H1 (cell line): ENCODE data around the gene KAT2A. TPM values are rescaled to one million over a fixed set of nuclear protein-coding genes. Genes with fewer than 3 reads are reported as not detected.

Experiments used
- CTCF ChIA-PET: fragments of 300-600 bp; sonication (Branson Sonifier 250); formaldehyde crosslinking; loops from one replicate; lab custom pipeline; 2021; ENCODE audit not compliant: partially characterized antibody; lab: Charles Lee
- POLR2A ChIA-PET: fragments of 300-600 bp; sonication (Branson Sonifier 250); formaldehyde crosslinking; loops from one replicate; lab custom pipeline; 2021; ENCODE audit warnings: inconsistent platforms; ENCODE audit not compliant: partially characterized antibody; lab: Charles Lee
- DNase-seq, 2 experiments: peaks; one replicate each; pipeline versions ENCODE4 v3.0.0 to v3.0.0-alpha.2; 2010 to 2022; ENCODE audit warnings: low spot score in 2 of 2, low read depth in 1 of 2, mixed read lengths in 1 of 2
- FAIRE-seq: peaks from 2 replicates; lab custom pipeline; 2011; peaks lifted over from hg19 to GRCh38; lab: Jason Lieb, UNC
- H2AFZ ChIP-seq: 2 replicates; pipeline ENCODE4 v1.8.1; 2012; ENCODE audit warnings: low read length, inconsistent platforms
- H2AK5ac ChIP-seq: 2 replicates; pipeline ENCODE4 v1.6.1; 2013; ENCODE audit warnings: low read depth, low read length
- H2BK120ac ChIP-seq: replicated peaks from 2 replicates; pipeline ENCODE3; 2013; ENCODE audit warnings: low read depth, low read length, inconsistent platforms
- H2BK12ac ChIP-seq: 2 replicates; pipeline ENCODE4 v1.6.1; 2013; ENCODE audit warnings: low read depth, low read length
- H2BK15ac ChIP-seq: 2 replicates; pipeline ENCODE4 v1.6.1; 2013; ENCODE audit warnings: low read length
- H2BK20ac ChIP-seq: 2 replicates; pipeline ENCODE4 v1.6.1; 2013; ENCODE audit warnings: low read length
- H2BK5ac ChIP-seq: 2 replicates; pipeline ENCODE4 v1.6.1; 2013; ENCODE audit warnings: low read depth, low read length
- H3K14ac ChIP-seq: 2 replicates; pipeline ENCODE4 v1.6.1; 2013; ENCODE audit warnings: inconsistent platforms; ENCODE audit not compliant: insufficient read length
- H3K18ac ChIP-seq: 2 replicates; pipeline ENCODE4 v1.6.1; 2013; ENCODE audit warnings: low read length; ENCODE audit errors: extremely low read depth
- H3K23ac ChIP-seq: 2 replicates; pipeline ENCODE4 v1.6.1; 2013; ENCODE audit warnings: inconsistent platforms; ENCODE audit not compliant: insufficient read length
- H3K23me2 ChIP-seq: 2 replicates; pipeline ENCODE4 v1.6.1; 2013; ENCODE audit warnings: low read depth, low read length
- H3K27ac ChIP-seq: 2 replicates; pipeline ENCODE4 v1.6.1; 2011; ENCODE audit warnings: low read depth, low read length, inconsistent platforms
- H3K27me3 ChIP-seq, 4 experiments: replicated peaks in 1 of 4; 1 replicate in 1 of 4; 2 replicates in 3 of 4; pipeline versions ENCODE4 v1.6.1 to v1.8.1; 2011 to 2013; ENCODE audit warnings: low read length in 3 of 4, mild to moderate bottlenecking in 3 of 4, inconsistent platforms in 2 of 4, mixed read lengths in 2 of 4, moderate library complexity in 1 of 4; ENCODE audit not compliant: control insufficient read depth in 3 of 4, insufficient read depth in 3 of 4; ENCODE audit errors: extremely low read depth in 1 of 4
- H3K36me3 ChIP-seq, 4 experiments: 2 replicates each; pipeline versions ENCODE4 v1.6.1 to v1.8.1; 2011 to 2013; ENCODE audit warnings: mild to moderate bottlenecking in 4 of 4, low read length in 3 of 4, moderate library complexity in 2 of 4, control low read depth in 1 of 4, inconsistent platforms in 1 of 4; ENCODE audit not compliant: insufficient read depth in 4 of 4, control insufficient read depth in 2 of 4
- H3K4ac ChIP-seq: replicated peaks from 2 replicates; pipeline ENCODE3; 2013; ENCODE audit warnings: low read length, low read depth, mixed read lengths, inconsistent platforms; ENCODE audit not compliant: insufficient read length
- H3K4me1 ChIP-seq, 4 experiments: replicated peaks in 1 of 4; 1 replicate in 1 of 4; 2 replicates in 3 of 4; pipeline versions ENCODE4 v1.6.1 to v1.8.1; 2011 to 2013; ENCODE audit warnings: low read length in 3 of 4, inconsistent platforms in 2 of 4, mixed read lengths in 1 of 4; ENCODE audit not compliant: insufficient read depth in 4 of 4, control insufficient read depth in 3 of 4
- H3K4me2 ChIP-seq, 2 experiments: 2 replicates each; pipeline versions ENCODE4 v1.6.1 to v1.8.1; 2011 to 2013; ENCODE audit warnings: low read depth in 2 of 2, low read length in 2 of 2, control low read depth in 1 of 2, inconsistent platforms in 1 of 2, mild to moderate bottlenecking in 1 of 2; ENCODE audit not compliant: insufficient read depth in 1 of 2
- H3K4me3 ChIP-seq, 4 experiments: fragments of 200-600, 300-600 bp in 1 of 4; sonication (generic), shearing (Covaris generic), sonication (Bioruptor Twin) in 1 of 4; 2 replicates each; pipeline versions ENCODE4 v1.5.1 to v1.8.1; 2011 to 2016; ENCODE audit warnings: low read length in 4 of 4, low read depth in 3 of 4, control low read depth in 2 of 4, inconsistent platforms in 2 of 4, mild to moderate bottlenecking in 2 of 4, mixed read lengths in 1 of 4, moderate library complexity in 1 of 4; ENCODE audit not compliant: insufficient read depth in 2 of 4; ENCODE audit errors: extremely low read depth in 1 of 4
- H3K56ac ChIP-seq: replicated peaks from 2 replicates; pipeline ENCODE3; 2013; ENCODE audit warnings: low read depth, mild to moderate bottlenecking, mixed read lengths, low read length, inconsistent platforms; ENCODE audit not compliant: insufficient read length
- H3K79me1 ChIP-seq: 2 replicates; pipeline ENCODE4 v1.6.1; 2013; ENCODE audit warnings: low read depth, low read length, control low read depth
- H3K79me2 ChIP-seq, 2 experiments: 2 replicates each; pipeline versions ENCODE4 v1.6.1 to v1.8.1; 2012 to 2013; ENCODE audit warnings: low read length in 2 of 2, mild to moderate bottlenecking in 2 of 2, inconsistent platforms in 1 of 2; ENCODE audit not compliant: insufficient read depth in 2 of 2, control insufficient read depth in 1 of 2
- H3K9ac ChIP-seq, 4 experiments: replicated peaks in 1 of 4; 1 replicate in 1 of 4; 2 replicates in 3 of 4; pipeline versions ENCODE4 v1.6.1 to v1.8.1; 2011 to 2013; ENCODE audit warnings: low read depth in 3 of 4, low read length in 3 of 4, control low read depth in 2 of 4, mild to moderate bottlenecking in 2 of 4, moderate library complexity in 2 of 4, inconsistent platforms in 1 of 4; ENCODE audit errors: extremely low read depth in 1 of 4
- H3K9me3 ChIP-seq, 2 experiments: 2 replicates each; pipeline versions ENCODE4 v1.6.1 to v1.8.1; 2012 to 2013; ENCODE audit warnings: mild to moderate bottlenecking in 2 of 2, moderate library complexity in 2 of 2, control low read depth in 1 of 2, inconsistent platforms in 1 of 2, low read depth in 1 of 2, low read length in 1 of 2, mixed read lengths in 1 of 2; ENCODE audit not compliant: insufficient read depth in 2 of 2
- H4K20me1 ChIP-seq, 2 experiments: replicated peaks in 1 of 2; 2 replicates each; pipeline versions ENCODE3 to v1.8.1; 2011 to 2013; ENCODE audit warnings: inconsistent platforms in 2 of 2, low read length in 2 of 2, mild to moderate bottlenecking in 1 of 2; ENCODE audit not compliant: insufficient read depth in 2 of 2, control insufficient read depth in 1 of 2
- H4K5ac ChIP-seq: 2 replicates; pipeline ENCODE4 v1.6.1; 2013; ENCODE audit warnings: low read length, low read depth, mixed read lengths, inconsistent platforms; ENCODE audit not compliant: insufficient read length
- H4K8ac ChIP-seq: 2 replicates; pipeline ENCODE4 v1.8.0; 2013; ENCODE audit warnings: mild to moderate bottlenecking, moderate library complexity, low read length, inconsistent platforms; ENCODE audit not compliant: insufficient read depth; ENCODE audit errors: extremely low read depth
- H4K91ac ChIP-seq: replicated peaks from 2 replicates; pipeline ENCODE3; 2013; ENCODE audit warnings: low read length, mixed read lengths, inconsistent platforms; ENCODE audit not compliant: insufficient read length
- SIRT6 ChIP-seq: IDR thresholded peaks from one replicate; pipeline ENCODE4 v1.7.1; 2012; ENCODE audit warnings: low read length, inconsistent platforms
- WGBS, 2 experiments: shearing (Covaris generic) in 1 of 2; methylation state at CpG; one replicate each; pipeline versions ENCODE4 v1.1.6 to v1.1.7; 2013 to 2015; ENCODE audit warnings: low lambda C conversion rate in 2 of 2, mixed read lengths in 2 of 2, inconsistent platforms in 1 of 2, low coverage in 1 of 2, missing lambda C conversion rate in 1 of 2; ENCODE audit not compliant: insufficient replicate concordance in 2 of 2, insufficient coverage in 1 of 2, insufficient read length in 1 of 2; ENCODE audit errors: extremely low coverage in 1 of 2, missing lambda C conversion rate in 1 of 2; 5-methylcytosine and 5-hydroxymethylcytosine counted together
- polyA plus RNA-seq, 7 experiments: library from polyadenylated mRNA; depleted of rRNA in 3 of 7; stranded (reverse) in 5 of 7; unstranded in 2 of 7; fragments of >200 nt in 5 of 7; fragments of 200-250 nt in 2 of 7; gene quantifications; 1 replicate in 5 of 7; 2 replicates in 1 of 7; 4 replicates in 1 of 7; pipeline versions ENCODE4 v1.2.1 to v1.2.3, GENCODE V29; 2011 to 2013; ENCODE audit warnings: missing spikeins in 2 of 7, mixed read lengths in 2 of 7
- total RNA-seq: library from RNA; stranded (reverse); fragmentation: NEBNext Ultra II Directional; extraction: Animal tissue kit (Norgen Biotek cat#: 25700); gene quantifications from 2 replicates; pipeline ENCODE4 v1.2.1, GENCODE V29; 2021

The KAT2A gene
- total and polyA plus RNA-seq, 2 of the 8 experiments (the other 6 are each of a cell fraction or from before 2014, with no cell fraction given) = 34.2 to 40.1 TPM

DNA sequence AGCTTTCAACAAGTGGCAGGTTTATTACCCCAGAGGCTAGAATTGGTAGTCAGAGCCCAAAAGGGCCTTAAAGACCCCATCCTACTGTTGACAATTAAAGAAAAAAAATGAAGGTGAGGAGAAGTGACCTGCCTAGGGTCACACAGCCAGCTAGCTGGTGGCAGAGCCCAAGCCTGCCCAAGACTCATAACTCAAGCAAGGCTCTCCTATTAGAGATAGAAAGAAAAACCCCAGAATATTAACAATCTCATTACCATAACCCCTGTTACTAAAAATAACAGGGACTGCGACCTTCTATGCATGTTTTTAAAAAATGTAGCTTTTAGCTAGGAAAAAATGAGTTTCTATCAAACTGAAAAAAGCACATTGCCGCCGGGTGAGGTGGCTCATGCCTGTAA is 15.5 kb upstream of the KAT2A start:
- peaks cover 0 to 6% (median 0%) of the 10 kb centered on the region in 4 experiments; a peak in 3 of 7 replicates for H3K4me1 ChIP-seq
- H2BK12ac ChIP-seq = no peak overlapping the region
- no peak overlapping the region for H2BK120ac ChIP-seq
- no peak overlapping the region for H2AK5ac ChIP-seq
- H3K27me3 ChIP-seq = no peaks in the 10 kb centered on the region
- no peak overlapping the region for H4K91ac ChIP-seq
- no peak overlapping the region for H3K9ac ChIP-seq
- H4K20me1 ChIP-seq = peaks cover 6 to 13% of the 10 kb centered on the region in 2 experiments
- H4K8ac ChIP-seq = no peak overlapping the region
- H3K4me2 ChIP-seq = no peak overlapping the region
- no peak for FAIRE-seq
- peaks cover 0 to 9% (median 2%) of the 10 kb centered on the region in 4 experiments; a peak in 2 of 8 replicates for H3K36me3 ChIP-seq
- CTCF ChIA-PET = interaction anchor here (0.6 to 11.7 kb wide), 14 partner anchors 10 to 155 kb away, joined by 3 to 97 read pairs (median 3); partner anchors contain the start of genes HSPB9, KAT2A and NKIRAS2
- no peaks in the 10 kb centered on the region for H3K9me3 ChIP-seq
- H3K23ac ChIP-seq = no peak overlapping the region
- no peak overlapping the region for H4K5ac ChIP-seq
- POLR2A ChIA-PET = interaction anchor here (0.6 to 1.8 kb wide), 5 partner anchors 10 to 280 kb away, joined by 3 to 7 read pairs (median 3); partner anchors contain the start of gene KAT2A
- no peak overlapping the region for H2BK20ac ChIP-seq
- H3K56ac ChIP-seq = no peak overlapping the region
- 85% methylated on average over 3 of the region's 3 CpGs; no CpG with 5 or more reads in 1 of the 2 experiments for WGBS, 2 experiments
- H3K79me1 ChIP-seq = peaks cover 18% of the 10 kb centered on the region
- H2AFZ ChIP-seq = no peak overlapping the region
- no peaks in the 10 kb centered on the region for H3K23me2 ChIP-seq
- no peak overlapping the region for H3K18ac ChIP-seq
- H2BK15ac ChIP-seq = no peak overlapping the region
- H3K27ac ChIP-seq = no peak overlapping the region
- DNase-seq = no peak
- H2BK5ac ChIP-seq = no peak overlapping the region
- H3K4ac ChIP-seq = no peak overlapping the region
- H3K79me2 ChIP-seq = peaks cover 0 to 59% of the 10 kb centered on the region in 2 experiments; a peak in 2 of 4 replicates
- H3K14ac ChIP-seq = no peak overlapping the region
- no peak overlapping the region for H3K4me3 ChIP-seq
- TF ChIP-seq SIRT6 = no peak
